Natural killer cell (primary cell): ENCODE results near the gene ERF. TPM values are rescaled to one million over a fixed set of nuclear protein-coding genes. Genes with fewer than 3 reads are reported as not detected.

Source experiments
- ATAC-seq, 3 donors: fragments of 150-1000 bp in 2 of 3; fragments of 200-7000 bp in 1 of 3; cut with Tn5 transposase; 1 replicate in 1 of 3; 2 replicates in 2 of 3; pipeline ENCODE4 v1.10.0; 2021; ENCODE audit warnings: mild to moderate bottlenecking in 2 of 3, moderate library complexity in 2 of 3
- DNase-seq, 2 donors: peaks; one replicate each; pipeline versions ENCODE4 v3.0.0 to v3.0.0-alpha.2; 2013 to 2021; ENCODE audit warnings: mixed read lengths in 1 of 2
- H3K27ac ChIP-seq: one replicate; pipeline ENCODE4 v1.5.1; 2013; ENCODE audit warnings: mild to moderate bottlenecking, low read length
- H3K27me3 ChIP-seq: one replicate; pipeline ENCODE4 v1.6.1; 2013; ENCODE audit warnings: low read length; ENCODE audit not compliant: control insufficient read depth, insufficient read depth
- H3K36me3 ChIP-seq: one replicate; pipeline ENCODE4 v1.6.1; 2013; ENCODE audit warnings: low read length; ENCODE audit not compliant: control insufficient read depth, insufficient read depth
- H3K4me1 ChIP-seq: one replicate; pipeline ENCODE4 v1.6.1; 2013; ENCODE audit warnings: low read length; ENCODE audit not compliant: control insufficient read depth, insufficient read depth
- H3K4me3 ChIP-seq: one replicate; pipeline ENCODE4 v1.5.1; 2013; ENCODE audit warnings: low read length
- H3K9me3 ChIP-seq: one replicate; pipeline ENCODE4 v1.6.1; 2013; ENCODE audit warnings: low read length; ENCODE audit not compliant: control insufficient read depth, insufficient read depth
- H3K27ac Mint-ChIP-seq, 2 donors: one replicate each; pipeline ENCODE4 v1.8.0; 2022; ENCODE audit warnings: mild to moderate bottlenecking in 2 of 2, mixed read lengths in 2 of 2, moderate library complexity in 1 of 2
- H3K27me3 Mint-ChIP-seq, 2 donors: one replicate each; pipeline ENCODE4 v1.8.0; 2022; ENCODE audit warnings: low read depth in 2 of 2, mixed read lengths in 2 of 2
- H3K36me3 Mint-ChIP-seq: one replicate; pipeline ENCODE4 v1.8.0; 2022; ENCODE audit warnings: mixed read lengths
- H3K4me1 Mint-ChIP-seq, 2 donors: one replicate each; pipeline ENCODE4 v1.8.0; 2022; ENCODE audit warnings: mixed read lengths in 2 of 2
- H3K4me3 Mint-ChIP-seq: one replicate; pipeline ENCODE4 v1.8.0; 2022; ENCODE audit warnings: mild to moderate bottlenecking, moderate library complexity, mixed read lengths
- H3K9me3 Mint-ChIP-seq, 2 donors: one replicate each; pipeline ENCODE4 v1.8.0; 2022; ENCODE audit warnings: mixed read lengths in 2 of 2
- WGBS: methylation state at CpG from one replicate; pipeline ENCODE4 v1.1.7; 2013; ENCODE audit warnings: missing lambda C conversion rate; ENCODE audit not compliant: insufficient coverage; 5-methylcytosine and 5-hydroxymethylcytosine counted together
- intact Hi-C: fragments of 100-400 bp; cut with micrococcal nuclease; formaldehyde crosslinking; loops from one replicate; pipeline ENCODE4 v1.14.2; 2022
- total RNA-seq, 4 donors: library from RNA; stranded (reverse); fragments of 120-200 nt in 1 of 4; gene quantifications; one replicate each; pipeline versions ENCODE4 v1.2.3 to v1.2.4, GENCODE V29; 2013 to 2022
- TF ChIP-seq, protein P1 (sequence below): fragments of 200-600 bp; IDR thresholded peaks from one replicate; pipeline ENCODE4 v1.8.0; 2022; ENCODE audit warnings: antibody characterized with exemption

Gene ERF
- total RNA-seq, 3 donors from 2014 or later (not counting 1 experiment from before 2014, with no cell fraction given), result 58.3 to 115 (median 75.6) TPM

DNA sequence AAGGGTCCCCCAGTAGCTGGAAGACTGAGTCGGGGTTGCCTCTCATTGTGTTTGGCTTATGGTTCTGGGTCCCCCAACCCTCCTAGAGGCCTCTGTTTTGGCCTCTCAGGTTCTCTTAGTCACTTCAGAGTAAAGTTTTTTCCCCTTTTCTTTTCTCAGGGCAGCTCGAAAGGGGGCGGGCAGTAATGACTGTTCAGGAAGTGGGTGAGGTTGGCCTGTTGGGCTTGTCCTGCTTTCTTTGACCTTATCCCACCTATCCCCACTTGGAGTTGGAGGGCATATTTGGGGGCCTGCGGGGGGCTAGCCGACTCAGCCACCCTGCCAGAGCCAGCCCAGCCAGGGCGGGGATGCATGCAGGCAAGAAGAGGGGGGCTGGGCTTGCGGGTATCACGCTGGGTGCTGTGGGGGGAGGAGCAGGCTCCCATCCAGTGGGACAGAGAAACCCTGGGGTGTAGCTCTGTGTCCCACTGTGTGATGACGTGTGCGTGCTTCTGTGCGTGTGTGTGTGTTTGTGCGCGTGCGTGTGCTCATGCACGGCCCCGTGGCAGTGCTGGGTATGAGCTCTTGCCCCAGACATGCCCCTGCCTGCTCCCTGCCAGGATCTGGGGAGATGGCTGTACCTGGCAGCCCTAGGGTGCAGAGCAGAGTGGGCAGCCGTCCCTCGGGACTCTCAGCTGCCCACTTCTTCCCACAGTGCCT lies 15.6 kb upstream of the ERF start:
- Histone ChIP-seq H3K36me3 (peaks cover 29% of the 10 kb centered on the region), H3K4me3 (peak overlapping the region; percentile 44), H3K9me3 (no peaks in the 10 kb centered on the region), H3K4me1 (peaks cover 32% of the 10 kb centered on the region), H3K27me3 (no peaks in the 10 kb centered on the region), H3K27ac (peak overlapping the region; percentile 96)
- H3K4me3 Mint-ChIP-seq, result peak overlapping the region; percentile 94
- intact Hi-C loops, result no loop called here
- no peaks in the 10 kb centered on the region for H3K27me3 Mint-ChIP-seq
- TF ChIP-seq, protein P1, sequence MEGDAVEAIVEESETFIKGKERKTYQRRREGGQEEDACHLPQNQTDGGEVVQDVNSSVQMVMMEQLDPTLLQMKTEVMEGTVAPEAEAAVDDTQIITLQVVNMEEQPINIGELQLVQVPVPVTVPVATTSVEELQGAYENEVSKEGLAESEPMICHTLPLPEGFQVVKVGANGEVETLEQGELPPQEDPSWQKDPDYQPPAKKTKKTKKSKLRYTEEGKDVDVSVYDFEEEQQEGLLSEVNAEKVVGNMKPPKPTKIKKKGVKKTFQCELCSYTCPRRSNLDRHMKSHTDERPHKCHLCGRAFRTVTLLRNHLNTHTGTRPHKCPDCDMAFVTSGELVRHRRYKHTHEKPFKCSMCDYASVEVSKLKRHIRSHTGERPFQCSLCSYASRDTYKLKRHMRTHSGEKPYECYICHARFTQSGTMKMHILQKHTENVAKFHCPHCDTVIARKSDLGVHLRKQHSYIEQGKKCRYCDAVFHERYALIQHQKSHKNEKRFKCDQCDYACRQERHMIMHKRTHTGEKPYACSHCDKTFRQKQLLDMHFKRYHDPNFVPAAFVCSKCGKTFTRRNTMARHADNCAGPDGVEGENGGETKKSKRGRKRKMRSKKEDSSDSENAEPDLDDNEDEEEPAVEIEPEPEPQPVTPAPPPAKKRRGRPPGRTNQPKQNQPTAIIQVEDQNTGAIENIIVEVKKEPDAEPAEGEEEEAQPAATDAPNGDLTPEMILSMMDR, result no peak
- 6% methylated on average over 16 of the region's 18 CpGs for WGBS
- H3K9me3 Mint-ChIP-seq, result no peaks in the 10 kb centered on the region
- H3K27ac Mint-ChIP-seq, result no peak overlapping the region
- peaks cover 8 to 10% of the 10 kb centered on the region in 2 donors for H3K4me1 Mint-ChIP-seq
- no peaks in the 10 kb centered on the region for H3K36me3 Mint-ChIP-seq
- ATAC-seq (peak in 1 of 3 donors; percentile 5), DNase-seq (peak; percentile 70 to 90)

DNA sequence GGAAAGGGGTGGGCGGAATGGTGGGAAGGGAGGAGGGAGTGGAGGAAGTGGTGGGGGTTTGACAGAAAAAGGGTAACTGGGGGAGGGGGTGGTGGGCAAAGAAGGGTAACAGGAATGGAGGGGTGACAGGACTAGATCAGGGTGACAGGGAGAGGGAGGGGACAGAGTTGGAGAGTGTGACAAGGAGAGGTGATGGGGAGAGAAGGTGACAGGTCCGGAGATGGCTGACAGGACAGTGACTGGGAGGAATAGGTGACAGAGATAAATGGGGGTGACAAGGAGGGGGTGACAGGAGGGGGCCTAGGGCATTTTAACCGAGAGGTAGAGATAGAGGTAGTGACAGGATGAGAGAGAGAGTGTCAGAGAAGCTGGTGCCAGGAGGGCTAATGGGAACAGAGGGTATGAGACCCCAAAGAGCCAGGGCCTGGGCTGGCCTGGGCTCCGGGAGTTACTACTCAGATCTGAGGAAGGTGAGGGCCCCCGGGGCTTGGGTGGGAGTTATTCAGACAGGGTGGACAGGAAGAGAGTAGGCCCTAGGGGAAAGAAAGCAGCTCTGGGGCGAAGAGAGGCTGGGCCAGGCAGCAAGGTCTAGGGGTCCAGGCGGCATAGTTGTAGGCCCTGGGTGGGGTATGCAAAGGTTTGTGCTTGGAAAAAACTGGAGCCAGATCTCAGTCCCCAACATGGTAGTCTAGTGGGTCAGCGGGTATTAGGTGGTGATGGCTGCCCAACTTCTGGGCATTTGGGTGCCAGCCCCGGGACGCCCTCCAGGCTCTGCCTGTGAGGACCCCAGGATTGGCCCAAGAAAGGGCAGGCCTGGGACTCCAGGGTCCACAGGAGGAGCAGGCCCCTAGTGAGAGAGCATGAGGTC lies 14.8 kb upstream of the ERF start:
- no peak overlapping the region for H3K27ac Mint-ChIP-seq
- intact Hi-C loops, result no loop called here
- peak overlapping the region; percentile 96 for H3K27ac ChIP-seq

DNA sequence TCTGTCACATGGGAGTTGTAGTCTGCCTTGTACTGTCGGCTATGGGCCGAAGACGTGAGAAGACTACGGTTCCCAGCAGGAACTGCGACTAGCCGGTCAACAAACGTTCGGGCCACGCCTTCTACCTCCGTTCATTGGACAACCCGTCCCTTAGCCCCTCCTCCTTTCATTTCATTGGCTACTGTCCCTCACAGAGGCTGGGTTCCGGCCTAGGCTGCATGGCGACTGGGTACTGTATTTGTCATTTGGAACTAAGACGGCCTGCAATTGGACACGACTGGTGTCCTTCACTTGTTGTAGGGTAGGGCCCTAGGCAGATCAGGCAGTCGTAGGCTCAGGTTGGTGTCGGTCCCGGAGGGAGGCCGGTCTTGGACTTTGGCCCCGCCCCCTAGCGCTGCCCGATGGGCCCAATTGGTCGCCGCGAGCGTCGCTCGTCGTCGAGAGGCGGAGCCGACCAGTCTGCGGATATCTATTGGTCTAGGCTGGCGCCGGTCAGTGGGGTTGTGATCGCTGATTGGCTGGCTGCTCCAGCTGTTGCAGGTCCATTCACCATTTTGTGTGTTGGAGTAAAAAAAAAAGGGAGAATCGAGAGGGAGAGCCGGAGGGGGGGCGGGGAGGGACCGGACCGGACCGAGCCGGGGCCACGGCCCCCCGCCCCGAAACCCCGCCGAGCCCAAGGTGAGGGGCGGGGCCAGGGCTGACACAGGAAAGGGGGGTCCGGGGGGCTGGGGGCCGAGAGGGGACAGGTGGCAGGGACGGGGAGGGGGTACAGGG lies 14.0 kb upstream of the ERF start, which contains the start of gene CIC:
TSS of gene CIC (plus strand) at position 549 of the 774 bp plus-strand sequence. CDS start 2,532 bp downstream, outside the sequence.
- Histone ChIP-seq H3K9me3 (no peaks in the 10 kb centered on the region), H3K27ac (peak within 1 kb of the TSS; percentile 98), H3K36me3 (peaks cover 19% of the 10 kb centered on the region), H3K4me1 (peaks cover 32% of the 10 kb centered on the region), H3K4me3 (peak within 1 kb of the TSS; percentile 84), H3K27me3 (no peaks in the 10 kb centered on the region)
- H3K4me3 Mint-ChIP-seq, result peak within 1 kb of the TSS; percentile 94
- intact Hi-C loops, result loop anchor here (1.0 kb wide), 4 partner anchors 14 to 52 kb away; partner anchors contain the start of genes DEDD2 and ERF
- peak; percentile 98 to 100 for DNase-seq
- no peaks in the 10 kb centered on the region for H3K27me3 Mint-ChIP-seq
- no peaks in the 10 kb centered on the region for H3K36me3 Mint-ChIP-seq
- under 1% methylated on average over 51 of the region's 52 CpGs for WGBS
- H3K4me1 Mint-ChIP-seq, result no peaks in the 10 kb centered on the region
- TF ChIP-seq, protein P1, result no peak
- no peaks in the 10 kb centered on the region for H3K9me3 Mint-ChIP-seq
- ATAC-seq, result peak; percentile 68 to 90 (median 75)
- no peak within 1 kb of the TSS for H3K27ac Mint-ChIP-seq

More for the DNA sequence above, 14.8 kb upstream of the ERF start:
- Histone ChIP-seq H3K36me3 (peaks cover 26% of the 10 kb centered on the region), H3K27me3 (no peaks in the 10 kb centered on the region), H3K4me1 (peaks cover 32% of the 10 kb centered on the region), H3K4me3 (peak overlapping the region; percentile 44), H3K9me3 (no peaks in the 10 kb centered on the region)
- no peak for ATAC-seq
- 33% methylated on average over 10 of the region's 10 CpGs for WGBS
- peak overlapping the region; percentile 94 for H3K4me3 Mint-ChIP-seq
- no peaks in the 10 kb centered on the region for H3K36me3 Mint-ChIP-seq
- TF ChIP-seq, protein P1, result no peak
- H3K4me1 Mint-ChIP-seq, result peaks cover 2% of the 10 kb centered on the region in 2 donors
- peak; percentile 35 to 52 for DNase-seq
- no peaks in the 10 kb centered on the region for H3K9me3 Mint-ChIP-seq
- no peaks in the 10 kb centered on the region for H3K27me3 Mint-ChIP-seq
